ENCODE measurements around the gene GRPEL1.

DNA sequence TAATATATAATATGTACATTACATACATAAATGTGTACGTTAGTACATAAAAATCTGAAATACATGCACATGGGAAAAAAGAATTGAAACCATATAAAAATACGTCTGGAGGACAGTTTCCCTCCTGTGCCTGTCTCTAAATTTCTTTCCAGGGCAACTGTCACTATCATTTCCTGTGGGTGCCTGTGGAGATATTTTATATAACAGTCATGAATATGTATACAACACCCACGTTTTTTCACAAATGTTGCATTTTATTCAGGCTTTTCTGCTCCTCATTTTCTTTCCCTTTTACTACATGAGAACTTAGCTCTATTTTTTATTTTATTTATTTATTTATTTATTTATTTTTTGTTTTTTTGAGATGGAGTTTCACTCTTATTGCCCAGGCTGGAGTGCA, 24.2 kb upstream of the GRPEL1 start:
- no peak for TF ChIP-seq POLR2A (IDR thresholded peaks at IDR 0.05; ENCODE audit: low read depth)
- TF ChIP-seq, protein P1, sequence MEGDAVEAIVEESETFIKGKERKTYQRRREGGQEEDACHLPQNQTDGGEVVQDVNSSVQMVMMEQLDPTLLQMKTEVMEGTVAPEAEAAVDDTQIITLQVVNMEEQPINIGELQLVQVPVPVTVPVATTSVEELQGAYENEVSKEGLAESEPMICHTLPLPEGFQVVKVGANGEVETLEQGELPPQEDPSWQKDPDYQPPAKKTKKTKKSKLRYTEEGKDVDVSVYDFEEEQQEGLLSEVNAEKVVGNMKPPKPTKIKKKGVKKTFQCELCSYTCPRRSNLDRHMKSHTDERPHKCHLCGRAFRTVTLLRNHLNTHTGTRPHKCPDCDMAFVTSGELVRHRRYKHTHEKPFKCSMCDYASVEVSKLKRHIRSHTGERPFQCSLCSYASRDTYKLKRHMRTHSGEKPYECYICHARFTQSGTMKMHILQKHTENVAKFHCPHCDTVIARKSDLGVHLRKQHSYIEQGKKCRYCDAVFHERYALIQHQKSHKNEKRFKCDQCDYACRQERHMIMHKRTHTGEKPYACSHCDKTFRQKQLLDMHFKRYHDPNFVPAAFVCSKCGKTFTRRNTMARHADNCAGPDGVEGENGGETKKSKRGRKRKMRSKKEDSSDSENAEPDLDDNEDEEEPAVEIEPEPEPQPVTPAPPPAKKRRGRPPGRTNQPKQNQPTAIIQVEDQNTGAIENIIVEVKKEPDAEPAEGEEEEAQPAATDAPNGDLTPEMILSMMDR (IDR thresholded peaks at IDR 0.05), result no peak
- no peak for TF ChIP-seq POLR2AphosphoS5 (IDR thresholded peaks at IDR 0.05)
- TF ChIP-seq EP300 (IDR thresholded peaks at IDR 0.05), result no peak
